Suprapubic skin (tissue), 4 donors: ENCODE data around the gene PAH. TPM values are rescaled to one million over a fixed set of nuclear protein-coding genes. Genes with fewer than 3 reads are reported as not detected.

Experiments used
- DNase-seq, 2 donors: peaks; one replicate each; pipeline ENCODE4 v3.0.0-alpha.2; 2019; ENCODE audit warnings: low spot score in 2 of 2
- H3K27ac ChIP-seq: fragments of 200-600 bp; sonication (generic); one replicate; pipeline ENCODE4 v1.5.1; 2019
- H3K27me3 ChIP-seq: fragments of 200-600 bp; sonication (generic); one replicate; pipeline ENCODE4 v1.5.1; 2019
- H3K36me3 ChIP-seq: fragments of 200-600 bp; sonication (generic); one replicate; pipeline ENCODE4 v1.5.1; 2019
- H3K4me1 ChIP-seq: fragments of 200-600 bp; sonication (generic); one replicate; pipeline ENCODE4 v1.5.1; 2019
- H3K4me3 ChIP-seq: fragments of 200-600 bp; sonication (generic); one replicate; pipeline ENCODE4 v1.5.1; 2019; ENCODE audit warnings: mild to moderate bottlenecking
- H3K9me3 ChIP-seq: fragments of 200-600 bp; sonication (generic); one replicate; pipeline ENCODE4 v1.5.1; 2019
- EP300 ChIP-seq: sonication (generic); formaldehyde crosslinking; IDR thresholded peaks from one replicate; pipeline ENCODE4 v1.6.1; 2017; ENCODE audit warnings: antibody characterized with exemption
- POLR2A ChIP-seq, 2 donors: fragments of 450-650 bp; IDR thresholded peaks; one replicate each; pipeline ENCODE4 v1.6.1; 2017; ENCODE audit warnings: antibody characterized with exemption in 2 of 2, mild to moderate bottlenecking in 2 of 2, moderate library complexity in 2 of 2
- POLR2AphosphoS5 ChIP-seq, 3 donors: sonication (generic); formaldehyde crosslinking; IDR thresholded peaks; one replicate each; pipeline ENCODE4 v1.6.1; 2017; ENCODE audit warnings: antibody characterized with exemption in 3 of 3
- WGBS: methylation state at CpG from one replicate; pipeline ENCODE4 v1.1.5; 2018; 5-methylcytosine and 5-hydroxymethylcytosine counted together
- total RNA-seq, 4 donors: library from RNA; depleted of rRNA; stranded (reverse); fragments of >200 nt; gene quantifications; one replicate each; pipeline ENCODE4 v1.1.0, GENCODE V29; 2016
- TF ChIP-seq, protein P1 (sequence below), 2 donors: fragments of 200-600 bp in 1 of 2; fragments of 450-650 bp in 1 of 2; sonication (generic) in 1 of 2; IDR thresholded peaks; one replicate each; pipeline ENCODE4 v1.5.1; 2016 to 2019; ENCODE audit warnings: antibody characterized with exemption in 2 of 2, mild to moderate bottlenecking in 1 of 2, moderate library complexity in 1 of 2

Gene PAH
- total RNA-seq, 4 donors from 2014 or later: 1.5 TPM; not detected in 3

DNA sequence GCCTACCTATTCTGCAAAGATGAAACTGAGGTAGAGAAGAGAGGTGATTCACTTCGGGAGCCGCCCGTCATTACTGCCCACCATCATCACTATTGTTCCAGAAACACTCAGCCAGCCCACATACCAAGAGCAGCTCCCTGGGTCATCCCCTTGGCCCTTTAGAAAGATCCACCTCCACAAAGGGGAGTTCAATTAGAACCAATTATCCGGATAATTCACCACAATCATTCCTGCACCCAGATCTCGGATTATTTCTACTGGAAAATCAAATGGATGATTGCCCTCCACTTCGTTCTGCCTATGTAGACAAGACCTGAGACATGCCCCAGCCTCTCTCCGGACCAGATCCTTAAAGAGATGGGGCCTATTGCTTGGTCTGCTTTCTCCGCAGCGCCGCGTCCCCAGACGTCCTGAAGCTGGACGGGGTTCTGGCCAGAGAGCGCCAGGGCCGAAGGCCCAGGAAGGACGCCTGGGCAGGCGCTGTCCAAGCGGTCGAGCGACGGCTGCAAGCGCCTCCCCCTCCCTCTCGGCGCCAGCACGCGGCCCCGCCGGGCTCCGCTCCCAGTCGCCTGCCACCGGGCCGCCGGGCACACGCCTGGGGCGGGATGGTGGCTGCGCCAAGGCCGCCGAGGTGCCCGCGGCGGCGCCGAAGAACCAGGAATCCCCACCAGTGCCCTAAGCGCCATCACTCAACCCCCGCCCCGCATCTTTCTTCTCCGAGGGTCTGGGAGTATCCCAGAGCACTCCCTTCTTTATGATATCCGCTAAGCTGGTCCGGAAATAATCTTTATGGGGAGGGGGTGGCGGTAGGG, 39.1 kb upstream of the PAH start:
- Histone ChIP-seq H3K27me3 (peaks cover 100% of the 10 kb centered on the region), H3K4me3 (no peak overlapping the region), H3K4me1 (peaks cover 22% of the 10 kb centered on the region), H3K27ac (no peak overlapping the region), H3K9me3 (no peaks in the 10 kb centered on the region), H3K36me3 (no peaks in the 10 kb centered on the region)
- no peak for DNase-seq
- 3% methylated on average over 40 of the region's 50 CpGs for WGBS
- no peak for TF ChIP-seq POLR2A (IDR thresholded peaks at IDR 0.05)

GRCh38 chr12:102954134-102954533, 37.1 kb upstream of the PAH start:
- H3K36me3 ChIP-seq: no peaks in the 10 kb centered on the region
- no peak for DNase-seq
- peaks cover 96% of the 10 kb centered on the region for H3K27me3 ChIP-seq
- H3K4me3 ChIP-seq: no peak overlapping the region
- TF ChIP-seq EP300: no peak
- TF ChIP-seq, protein P1, sequence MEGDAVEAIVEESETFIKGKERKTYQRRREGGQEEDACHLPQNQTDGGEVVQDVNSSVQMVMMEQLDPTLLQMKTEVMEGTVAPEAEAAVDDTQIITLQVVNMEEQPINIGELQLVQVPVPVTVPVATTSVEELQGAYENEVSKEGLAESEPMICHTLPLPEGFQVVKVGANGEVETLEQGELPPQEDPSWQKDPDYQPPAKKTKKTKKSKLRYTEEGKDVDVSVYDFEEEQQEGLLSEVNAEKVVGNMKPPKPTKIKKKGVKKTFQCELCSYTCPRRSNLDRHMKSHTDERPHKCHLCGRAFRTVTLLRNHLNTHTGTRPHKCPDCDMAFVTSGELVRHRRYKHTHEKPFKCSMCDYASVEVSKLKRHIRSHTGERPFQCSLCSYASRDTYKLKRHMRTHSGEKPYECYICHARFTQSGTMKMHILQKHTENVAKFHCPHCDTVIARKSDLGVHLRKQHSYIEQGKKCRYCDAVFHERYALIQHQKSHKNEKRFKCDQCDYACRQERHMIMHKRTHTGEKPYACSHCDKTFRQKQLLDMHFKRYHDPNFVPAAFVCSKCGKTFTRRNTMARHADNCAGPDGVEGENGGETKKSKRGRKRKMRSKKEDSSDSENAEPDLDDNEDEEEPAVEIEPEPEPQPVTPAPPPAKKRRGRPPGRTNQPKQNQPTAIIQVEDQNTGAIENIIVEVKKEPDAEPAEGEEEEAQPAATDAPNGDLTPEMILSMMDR (IDR thresholded peaks at IDR 0.05): no peak
- no peak for TF ChIP-seq POLR2A (IDR thresholded peaks at IDR 0.05)
- TF ChIP-seq POLR2AphosphoS5 (IDR thresholded peaks at IDR 0.05): no peak
- H3K9me3 ChIP-seq: no peaks in the 10 kb centered on the region
- WGBS: 44% methylated on average over 1 of the region's 1 CpG
- H3K4me1 ChIP-seq: peaks cover 22% of the 10 kb centered on the region
- H3K27ac ChIP-seq: no peak overlapping the region

DNA sequence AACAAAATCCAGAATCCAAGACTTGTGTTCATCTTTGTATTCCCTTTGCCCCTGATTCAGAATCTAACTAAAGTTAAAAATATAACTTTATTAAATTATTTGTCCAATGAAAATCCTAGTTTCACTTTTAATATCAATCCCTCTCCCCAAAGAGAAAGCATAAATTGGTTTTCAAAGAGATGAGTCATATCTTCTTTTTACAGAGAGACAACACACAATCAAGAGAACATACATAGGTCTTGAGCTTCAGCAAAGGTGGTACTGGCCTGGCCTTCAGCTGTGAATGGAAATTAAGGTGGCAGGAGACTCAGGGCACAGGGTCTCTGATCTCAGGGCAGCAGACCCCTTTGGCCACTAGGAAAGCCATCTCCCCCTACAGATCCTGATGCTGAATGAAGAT, 36.2 kb upstream of the PAH start:
- H3K27ac ChIP-seq: no peak overlapping the region
- no peaks in the 10 kb centered on the region for H3K36me3 ChIP-seq
- no peak overlapping the region for H3K4me3 ChIP-seq
- H3K4me1 ChIP-seq: peaks cover 17% of the 10 kb centered on the region
- no peak for TF ChIP-seq POLR2AphosphoS5 (IDR thresholded peaks at IDR 0.05)
- no peak for TF ChIP-seq POLR2A (IDR thresholded peaks at IDR 0.05)
- TF ChIP-seq, protein P1 (IDR thresholded peaks at IDR 0.05): no peak
- no peak for TF ChIP-seq EP300
- DNase-seq: no peak
- peaks cover 87% of the 10 kb centered on the region for H3K27me3 ChIP-seq
- H3K9me3 ChIP-seq: no peaks in the 10 kb centered on the region

GRCh38 chr12:102951841-102952240, 34.8 kb upstream of the PAH start:
- 31% methylated on average over 9 of the region's 9 CpGs for WGBS
- peaks cover 3% of the 10 kb centered on the region for H3K4me1 ChIP-seq
- no peak overlapping the region for H3K27ac ChIP-seq
- H3K36me3 ChIP-seq: no peaks in the 10 kb centered on the region
- H3K4me3 ChIP-seq: no peak overlapping the region
- H3K27me3 ChIP-seq: peaks cover 81% of the 10 kb centered on the region
- TF ChIP-seq EP300 (no peak), POLR2A (IDR thresholded peaks at IDR 0.05) (no peak), POLR2AphosphoS5 (IDR thresholded peaks at IDR 0.05) (no peak)
- TF ChIP-seq, protein P1 (IDR thresholded peaks at IDR 0.05): no peak
- no peaks in the 10 kb centered on the region for H3K9me3 ChIP-seq
- no peak for DNase-seq

GRCh38 chr12:102950950-102951619, 34.0 kb upstream of the PAH start:
- 6% methylated on average over 21 of the region's 21 CpGs for WGBS
- Histone ChIP-seq H3K36me3 (no peaks in the 10 kb centered on the region), H3K4me1 (no peaks in the 10 kb centered on the region), H3K27me3 (peaks cover 73% of the 10 kb centered on the region), H3K27ac (no peak overlapping the region), H3K4me3 (no peak overlapping the region), H3K9me3 (no peaks in the 10 kb centered on the region)
- no peak for TF ChIP-seq EP300
- no peak for TF ChIP-seq POLR2AphosphoS5 (IDR thresholded peaks at IDR 0.05)
- TF ChIP-seq, protein P1 (IDR thresholded peaks at IDR 0.05): no peak
- no peak for TF ChIP-seq POLR2A (IDR thresholded peaks at IDR 0.05)
- no peak for DNase-seq
